WI38 (cell line): ENCODE measurements around the gene RASL11A.

Experiments used
- H3K4me3 ChIP-seq: 2 replicates; pipeline ENCODE4 v1.5.1; 2011; ENCODE audit warnings: low read depth, mild to moderate bottlenecking, control low read depth, low read length
- CTCF ChIP-seq: IDR thresholded peaks from 2 replicates; pipeline ENCODE4 v1.5.1; 2012; ENCODE audit warnings: low read depth, mild to moderate bottlenecking, control low read depth, low read length

RASL11A gene

GRCh38 chr13:27258637-27259386, 11.8 kb upstream of the RASL11A start:
- no peak for TF ChIP-seq CTCF

GRCh38 chr13:27259831-27260230, 10.8 kb upstream of the RASL11A start:
- H3K4me3 ChIP-seq, result no peak overlapping the region
- TF ChIP-seq CTCF, result no peak

More at GRCh38 chr13:27258637-27259386, 11.8 kb upstream of the RASL11A start:
- no peak overlapping the region for H3K4me3 ChIP-seq

- no peak for TF ChIP-seq CTCF
- H3K4me3 ChIP-seq, result no peak overlapping the region
Observed at GRCh38 chr13:27261396-27261795, 9.2 kb upstream of the RASL11A start.

- no peak for TF ChIP-seq CTCF
- no peak overlapping the region for H3K4me3 ChIP-seq
Observed at GRCh38 chr13:27263438-27263837, 7.2 kb upstream of the RASL11A start.

GRCh38 chr13:27264181-27264580, 6.4 kb upstream of the RASL11A start:
- no peak overlapping the region for H3K4me3 ChIP-seq
- no peak for TF ChIP-seq CTCF

- TF ChIP-seq CTCF, result no peak
- no peak overlapping the region for H3K4me3 ChIP-seq
Observed at GRCh38 chr13:27264648-27265047, 6.0 kb upstream of the RASL11A start.

- TF ChIP-seq CTCF, result no peak
- no peak overlapping the region for H3K4me3 ChIP-seq
Observed at GRCh38 chr13:27266917-27267316, 3.7 kb upstream of the RASL11A start.
